ENCODE data around the gene CEMIP2.

GRCh38 chr9:71644819-71645362 lies 123.4 kb downstream of the CEMIP2 start:
- TF ChIP-seq CTCF (IDR thresholded peaks at IDR 0.05) (no peak), ZFX (IDR thresholded peaks at IDR 0.05; ENCODE audit: borderline replicate concordance) (no peak)

Data from 22Rv1 (cell line).